ENCODE data around the gene DHCR7.

The DHCR7 gene

DNA sequence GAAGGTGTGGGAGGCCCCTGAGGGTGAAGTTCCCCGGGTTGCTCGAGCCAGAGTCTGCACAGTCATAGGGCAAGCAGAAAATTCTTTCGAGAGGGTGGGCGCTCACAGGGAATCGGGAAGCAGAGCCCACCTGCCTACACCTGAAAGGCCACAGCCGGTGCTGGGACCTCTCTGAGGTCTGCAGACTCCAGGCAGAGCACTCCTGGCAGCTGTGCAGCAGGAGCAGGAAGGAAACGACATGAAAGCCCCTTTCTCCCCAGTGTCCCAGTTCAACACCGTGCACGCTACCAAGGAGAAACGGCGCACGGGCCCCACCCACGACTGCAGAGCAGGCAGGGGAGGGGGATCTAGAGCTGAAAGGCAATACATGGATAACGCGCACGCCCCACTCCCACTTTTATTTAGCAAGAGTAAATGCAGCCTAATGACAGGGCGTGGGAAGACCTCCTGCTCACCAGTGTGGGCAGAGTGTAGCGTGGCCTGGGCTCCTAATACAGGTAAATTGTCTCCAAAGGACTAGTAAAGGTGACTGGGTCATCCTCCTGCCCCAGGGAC, 13.5 kb downstream of the DHCR7 start:
- H3K4me3 ChIP-seq (ENCODE audit: control insufficient read depth, low read depth, low read length), result no peak overlapping the region
- TF ChIP-seq, protein P1, sequence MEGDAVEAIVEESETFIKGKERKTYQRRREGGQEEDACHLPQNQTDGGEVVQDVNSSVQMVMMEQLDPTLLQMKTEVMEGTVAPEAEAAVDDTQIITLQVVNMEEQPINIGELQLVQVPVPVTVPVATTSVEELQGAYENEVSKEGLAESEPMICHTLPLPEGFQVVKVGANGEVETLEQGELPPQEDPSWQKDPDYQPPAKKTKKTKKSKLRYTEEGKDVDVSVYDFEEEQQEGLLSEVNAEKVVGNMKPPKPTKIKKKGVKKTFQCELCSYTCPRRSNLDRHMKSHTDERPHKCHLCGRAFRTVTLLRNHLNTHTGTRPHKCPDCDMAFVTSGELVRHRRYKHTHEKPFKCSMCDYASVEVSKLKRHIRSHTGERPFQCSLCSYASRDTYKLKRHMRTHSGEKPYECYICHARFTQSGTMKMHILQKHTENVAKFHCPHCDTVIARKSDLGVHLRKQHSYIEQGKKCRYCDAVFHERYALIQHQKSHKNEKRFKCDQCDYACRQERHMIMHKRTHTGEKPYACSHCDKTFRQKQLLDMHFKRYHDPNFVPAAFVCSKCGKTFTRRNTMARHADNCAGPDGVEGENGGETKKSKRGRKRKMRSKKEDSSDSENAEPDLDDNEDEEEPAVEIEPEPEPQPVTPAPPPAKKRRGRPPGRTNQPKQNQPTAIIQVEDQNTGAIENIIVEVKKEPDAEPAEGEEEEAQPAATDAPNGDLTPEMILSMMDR (conservative IDR thresholded peaks at IDR 0.05; ENCODE audit: control insufficient read depth, insufficient read depth, low read depth, low read length), result no peak
- DNase-seq (ENCODE audit: low read depth), result no peak

DNA sequence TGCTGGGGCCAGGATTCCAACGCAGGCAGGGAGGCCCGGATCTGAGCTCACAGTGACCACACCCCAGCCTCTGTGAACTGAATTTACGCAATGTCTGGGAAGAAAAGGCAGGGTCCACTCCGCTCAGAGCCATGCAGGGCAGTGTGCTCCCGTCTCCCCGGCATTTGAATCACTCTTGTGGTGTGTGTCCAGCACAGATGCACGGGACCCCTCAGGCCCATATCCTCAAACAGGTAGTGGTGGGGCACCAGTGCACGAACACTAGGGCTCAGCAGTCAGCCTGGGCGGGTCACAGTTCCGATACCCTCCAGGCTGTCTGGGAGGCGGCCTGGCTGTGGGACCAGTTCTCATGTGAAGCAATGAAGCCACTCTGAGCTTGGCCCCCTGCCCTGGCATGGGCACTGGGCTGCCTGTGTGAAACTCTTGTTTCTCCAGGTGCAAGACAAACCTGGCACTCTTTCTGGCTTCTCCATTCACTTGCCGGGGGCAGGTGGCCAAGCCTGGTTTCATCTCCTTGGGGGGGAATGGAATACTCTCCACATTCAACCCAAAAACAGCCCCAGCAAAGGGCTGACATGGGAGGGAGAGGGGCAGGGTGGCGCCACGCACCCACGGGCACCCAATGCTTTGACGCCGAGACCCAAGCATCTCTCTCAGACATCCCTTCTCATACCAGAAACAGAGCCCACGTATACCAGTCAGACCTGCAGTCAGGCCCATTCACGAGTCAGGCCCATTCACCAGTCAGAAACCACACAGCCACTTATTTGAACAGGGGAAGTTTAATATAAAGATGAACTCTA, 14.3 kb downstream of the DHCR7 start:
- no peak overlapping the region for H3K4me3 ChIP-seq (ENCODE audit: control insufficient read depth, low read depth, low read length)
- TF ChIP-seq, protein P1 (conservative IDR thresholded peaks at IDR 0.05; ENCODE audit: control insufficient read depth, insufficient read depth, low read depth, low read length), result no peak
- peak; percentile 52 for DNase-seq (ENCODE audit: low read depth)

DNA sequence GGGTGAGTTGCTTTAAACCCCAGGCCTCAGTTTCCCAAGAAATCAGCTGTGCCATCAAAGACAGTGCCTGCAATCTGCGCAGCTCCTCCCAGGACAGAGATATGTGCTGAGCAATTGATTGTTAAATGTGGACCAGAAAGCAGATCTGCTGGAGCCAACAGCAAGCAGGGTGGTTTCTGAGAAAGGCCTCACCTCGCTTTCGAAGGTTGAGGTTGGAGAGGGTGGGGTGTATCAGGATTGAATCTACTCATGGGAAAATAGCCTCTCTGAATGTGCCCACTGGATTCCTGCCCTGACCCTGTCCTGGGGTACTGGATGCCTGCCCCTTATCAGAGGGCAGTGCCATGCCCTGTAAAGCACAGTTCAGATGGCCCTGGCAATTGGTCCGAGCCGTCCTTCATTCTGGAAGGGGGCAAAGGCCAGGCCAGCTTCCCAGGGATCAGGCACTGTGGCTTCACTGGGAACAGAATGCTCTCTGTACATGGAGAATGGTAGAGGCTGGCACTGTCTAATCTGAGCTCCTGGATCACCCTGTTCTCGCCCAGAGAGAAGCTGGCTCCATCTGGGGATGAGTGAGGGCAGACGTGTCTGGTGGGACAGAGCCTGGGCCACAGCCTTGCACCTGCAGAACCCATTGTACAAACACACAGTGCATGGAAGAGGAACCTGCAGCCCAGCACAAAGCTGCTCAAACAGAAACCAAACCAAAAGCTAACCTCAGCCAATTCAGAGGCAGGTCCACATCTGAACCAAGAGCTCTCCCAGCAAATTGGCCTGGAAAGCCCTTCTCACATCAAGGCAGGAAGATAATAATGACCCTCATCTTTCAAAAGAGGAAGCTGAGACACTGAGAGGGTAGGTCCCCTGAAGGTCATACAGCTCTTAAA, 15.2 kb downstream of the DHCR7 start:
- no peak for DNase-seq (ENCODE audit: low read depth)
- H3K4me3 ChIP-seq (ENCODE audit: control insufficient read depth, low read depth, low read length), result no peak overlapping the region
- TF ChIP-seq, protein P1 (conservative IDR thresholded peaks at IDR 0.05; ENCODE audit: control insufficient read depth, insufficient read depth, low read depth, low read length), result no peak

DNA sequence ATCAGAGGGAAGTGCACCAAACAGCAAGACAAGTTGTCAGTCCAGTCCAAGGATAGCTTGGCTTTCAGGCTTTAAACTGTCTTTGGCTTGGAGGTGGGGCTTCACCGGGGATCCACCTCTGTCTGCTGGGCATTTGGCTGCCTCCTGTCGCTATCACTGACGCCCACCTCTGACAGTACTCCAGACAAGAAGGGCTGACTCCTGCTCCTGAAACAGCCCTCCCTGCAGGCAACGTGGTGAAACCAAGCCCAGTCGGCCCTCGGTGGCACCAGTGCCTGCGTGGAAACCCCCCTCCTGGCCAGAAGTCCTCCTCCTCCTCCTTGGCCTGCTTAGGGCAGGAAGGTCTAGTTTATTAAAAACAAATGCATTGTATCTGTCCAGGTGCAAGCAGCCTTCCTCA, 16.9 kb downstream of the DHCR7 start:
- no peak for DNase-seq (ENCODE audit: low read depth)
- H3K4me3 ChIP-seq (ENCODE audit: control insufficient read depth, low read depth, low read length), result no peak overlapping the region
- TF ChIP-seq, protein P1 (conservative IDR thresholded peaks at IDR 0.05; ENCODE audit: control insufficient read depth, insufficient read depth, low read depth, low read length), result no peak

DNA sequence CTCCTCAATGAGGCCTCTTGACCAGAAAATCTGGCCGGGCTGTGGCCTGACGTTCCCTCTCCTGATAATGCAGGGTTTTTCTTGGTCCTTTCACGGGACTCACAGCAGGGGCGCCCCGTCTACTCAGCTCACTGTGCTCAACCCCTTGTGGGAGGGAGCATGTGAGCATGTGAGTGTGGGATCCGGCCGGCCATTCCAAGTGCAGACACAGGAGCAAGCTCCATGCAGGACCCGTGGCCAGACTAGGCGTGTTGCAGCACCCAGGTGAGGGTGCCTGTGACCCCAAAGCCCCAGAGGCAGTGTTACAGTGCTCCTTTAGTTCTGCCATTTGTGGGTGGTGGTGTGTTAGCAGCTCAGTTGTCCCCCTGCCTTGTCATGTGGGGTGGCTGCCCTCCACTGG, 18.0 kb downstream of the DHCR7 start:
- DNase-seq (ENCODE audit: low read depth), result no peak
- H3K4me3 ChIP-seq (ENCODE audit: control insufficient read depth, low read depth, low read length), result no peak overlapping the region
- TF ChIP-seq, protein P1 (conservative IDR thresholded peaks at IDR 0.05; ENCODE audit: control insufficient read depth, insufficient read depth, low read depth, low read length), result no peak

DNA sequence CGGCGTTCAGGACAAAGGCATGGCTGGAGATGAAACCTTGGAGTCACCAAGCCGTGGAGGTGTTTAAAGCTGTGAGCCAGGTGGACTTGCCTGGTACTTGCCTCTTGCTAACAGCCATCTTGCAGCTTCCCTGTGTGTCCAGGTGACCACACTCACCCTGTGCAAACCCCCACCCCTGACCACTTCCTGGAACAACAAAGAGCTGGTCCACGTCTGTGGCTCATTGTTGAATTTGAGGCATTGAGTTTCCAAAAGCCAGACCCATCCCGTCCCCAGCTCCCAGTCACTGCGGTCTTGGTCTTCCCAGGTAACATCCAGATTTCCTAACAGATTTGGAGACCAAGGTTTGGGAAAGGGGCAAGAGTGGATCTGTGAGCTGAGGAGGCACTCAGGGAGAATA, 18.5 kb downstream of the DHCR7 start:
- H3K4me3 ChIP-seq (ENCODE audit: control insufficient read depth, low read depth, low read length), result no peak overlapping the region
- TF ChIP-seq, protein P1 (conservative IDR thresholded peaks at IDR 0.05; ENCODE audit: control insufficient read depth, insufficient read depth, low read depth, low read length), result no peak
- DNase-seq (ENCODE audit: low read depth), result no peak
